Adrenal gland (tissue), 12 donors: ENCODE results near the gene ADH6. TPM values are rescaled to one million over a fixed set of nuclear protein-coding genes. Genes with fewer than 3 reads are reported as not detected.
"Not testable (repeated sequence)": the region's sequence is repeated elsewhere in the genome, so short reads cannot be mapped to it uniquely, and the experiment has no call there.

ENCODE experiments used
- DNase-seq, 7 donors: peaks; one replicate each; pipeline ENCODE4 v3.0.0-alpha.2; 2019 to 2020
- H3K27ac ChIP-seq, 5 donors: fragments of 200-600 bp; sonication (generic) in 4 of 5; 1 replicate in 3 of 5; 2 replicates in 2 of 5; pipeline versions ENCODE4 v1.5.1 to v1.8.0; 2016 to 2020; ENCODE audit warnings: mild to moderate bottlenecking in 1 of 5
- H3K27me3 ChIP-seq: fragments of 200-600 bp; 2 replicates; pipeline ENCODE4 v1.8.0; 2021
- H3K36me3 ChIP-seq, 2 donors: fragments of 200-600 bp; replicated peaks in 1 of 2; 1 replicate in 1 of 2; 2 replicates in 1 of 2; pipeline versions ENCODE4 v1.5.1 to v1.8.0; 2018 to 2022
- H3K4me1 ChIP-seq, 2 donors: fragments of 200-600 bp; replicated peaks in 1 of 2; 1 replicate in 1 of 2; 2 replicates in 1 of 2; pipeline versions ENCODE4 v1.5.1 to v1.8.0; 2018 to 2021
- H3K4me3 ChIP-seq, 4 donors: fragments of 200-600 bp; sonication (generic) in 3 of 4; one replicate each; pipeline ENCODE4 v1.5.1; 2016 to 2018
- H3K9me3 ChIP-seq, 3 donors: fragments of 200-600 bp; sonication (generic) in 1 of 3; replicated peaks in 1 of 3; 1 replicate in 2 of 3; 2 replicates in 1 of 3; pipeline versions ENCODE4 v1.5.1 to v1.8.0; 2016 to 2021
- CTCF ChIP-seq, 6 experiments: fragments of 450-650 bp in 4 of 6; fragments of 200-600 bp in 2 of 6; sonication (generic) in 1 of 6; IDR thresholded peaks; 1 replicate in 5 of 6; 2 replicates in 1 of 6; pipeline versions ENCODE4 v1.5.1 to v1.8.0; 2016 to 2021; ENCODE audit warnings: antibody characterized with exemption in 6 of 6, mild to moderate bottlenecking in 2 of 6, moderate library complexity in 1 of 6
- POLR2A ChIP-seq, 2 donors: fragments of 450-650 bp; IDR thresholded peaks; one replicate each; pipeline ENCODE4 v1.6.1; 2017; ENCODE audit warnings: antibody characterized with exemption in 2 of 2, mild to moderate bottlenecking in 2 of 2, moderate library complexity in 1 of 2
- WGBS, 4 donors: extraction: QIAGEN DNeasy Blood & Tissue Kit in 2 of 4; methylation state at CpG; one replicate each; pipeline versions ENCODE4 v1.1.5 to v1.1.7; 2013 to 2017; 5-methylcytosine and 5-hydroxymethylcytosine counted together
- intact Hi-C, 2 donors: fragments of 100-400 bp; cut with DNase I; formaldehyde crosslinking; loops; one replicate each; pipeline versions ENCODE4 v1.14.1 to v1.15.0; 2022 to 2023
- polyA plus RNA-seq, 3 donors: library from polyadenylated mRNA; stranded (reverse); fragments of 200-250 nt in 2 of 3; fragments of 350-450 nt in 1 of 3; fragmentation: Illumina TruSeq in 1 of 3; extraction: RNeasy Lipid Tissue Mini Kit (QIAGEN cat#74804) in 1 of 3; gene quantifications; one replicate each; pipeline ENCODE4 v1.2.3, GENCODE V29; 2013 to 2014
- total RNA-seq, 9 donors: library from RNA; depleted of rRNA in 4 of 9; stranded (reverse); fragments of >200 nt in 4 of 9; fragments of 120-200 nt in 1 of 9; fragmentation: NEBNext Ultra II Directional in 1 of 9; extraction: Animal tissue kit (Norgen Biotek cat#: 25700) in 1 of 9; gene quantifications; one replicate each; pipeline versions ENCODE4 v1.1.0 to v1.2.4, GENCODE V29; 2013 to 2023
- donor health status: healthy with polysubstance abuse.
- donor health status: Bipolar disorder and iron deficiency.
- donor health status: DM: yes; HTN: yes; CAD: no.
- donor health status: DM: no; HTN: no; CAD: no.
- donor health status: DM: no; HTN: no; CAD: no.
- donor health status: DM: yes; HTN: yes; CAD: no.

Gene ADH6
- total and polyA plus RNA-seq, 12 donors = 0.03 to 0.78 (median 0.26) TPM; not detected in 9

GRCh38 chr4:99202094-99202493 is 17.0 kb downstream of the ADH6 start:
- intact Hi-C loops = no loop called here
- TF ChIP-seq CTCF (IDR thresholded peaks at IDR 0.05) (no peak), POLR2A (IDR thresholded peaks at IDR 0.05) (no peak)
- no peaks in the 10 kb centered on the region for H3K27me3 ChIP-seq
- H3K4me1 ChIP-seq = peaks cover 0 to 6% of the 10 kb centered on the region in 2 donors
- H3K36me3 ChIP-seq = no peaks in the 10 kb centered on the region
- H3K27ac ChIP-seq = peak overlapping the region in 2 of 5 donors; percentile 46 to 51
- H3K4me3 ChIP-seq = no peak overlapping the region
- no peak for DNase-seq
- H3K9me3 ChIP-seq = no peaks in the 10 kb centered on the region

GRCh38 chr4:99201690-99202089 is 17.4 kb downstream of the ADH6 start:
- Histone ChIP-seq H3K4me1 (peaks cover 0 to 6% of the 10 kb centered on the region in 2 donors), H3K4me3 (no peak overlapping the region), H3K9me3 (no peaks in the 10 kb centered on the region), H3K27me3 (no peaks in the 10 kb centered on the region), H3K27ac (no peak overlapping the region), H3K36me3 (no peaks in the 10 kb centered on the region)
- 34 to 52% (median 43%) methylated on average over 3 of the region's 3 CpGs for WGBS, 4 donors
- intact Hi-C loops = no loop called here
- peak in 3 of 6 experiments; percentile 4 to 40 (median 14) for TF ChIP-seq CTCF (IDR thresholded peaks at IDR 0.05)
- no peak for TF ChIP-seq POLR2A (IDR thresholded peaks at IDR 0.05)
- DNase-seq = no peak

GRCh38 chr4:99200138-99200537 is 18.9 kb downstream of the ADH6 start:
- TF ChIP-seq POLR2A (IDR thresholded peaks at IDR 0.05) (no peak), CTCF (IDR thresholded peaks at IDR 0.05) (no peak)
- no peaks in the 10 kb centered on the region for H3K9me3 ChIP-seq
- no peaks in the 10 kb centered on the region for H3K27me3 ChIP-seq
- H3K4me1 ChIP-seq = peaks cover 0 to 6% of the 10 kb centered on the region in 2 donors
- H3K4me3 ChIP-seq = no peak overlapping the region
- intact Hi-C loops = no loop called here
- WGBS, 4 donors = 74 to 89% (median 83%) methylated on average over 1 of the region's 1 CpG
- no peaks in the 10 kb centered on the region for H3K36me3 ChIP-seq
- no peak overlapping the region for H3K27ac ChIP-seq
- no peak for DNase-seq

- Histone ChIP-seq H3K27me3 (no peaks in the 10 kb centered on the region), H3K9me3 (no peaks in the 10 kb centered on the region), H3K4me3 (no peak overlapping the region), H3K4me1 (no peaks in the 10 kb centered on the region), H3K27ac (no peak overlapping the region), H3K36me3 (no peaks in the 10 kb centered on the region)
- TF ChIP-seq POLR2A (IDR thresholded peaks at IDR 0.05) (no peak), CTCF (IDR thresholded peaks at IDR 0.05) (no peak)
- intact Hi-C loops = no loop called here
- no peak for DNase-seq
- WGBS, 4 donors = 58 to 79% (median 62%) methylated on average over 5 of the region's 5 CpGs
Observed at GRCh38 chr4:99190336-99190735, 28.7 kb downstream of the ADH6 start.

GRCh38 chr4:99189900-99190299 is 29.1 kb downstream of the ADH6 start:
- intact Hi-C loops, DNase-seq, H3K4me3 ChIP-seq, H3K27me3 ChIP-seq, H3K36me3 ChIP-seq, H3K27ac ChIP-seq, H3K9me3 ChIP-seq, H3K4me1 ChIP-seq: not testable (repeated sequence)
- WGBS, 4 donors = 84 to 91% (median 89%) methylated on average over 3 of the region's 3 CpGs
